HG03196 (cell line): Measurements from ENCODE around the gene U2AF1L4.
"Not testable (repeated sequence)": the region's sequence is repeated elsewhere in the genome, so short reads cannot be mapped to it uniquely, and the experiment has no call there.

ENCODE experiments used
- ATAC-seq: cut with Tn5 transposase; IDR thresholded peaks from one replicate; pipeline ENCODE4 v1.9.1; 2021; ENCODE audit not compliant: unreplicated experiment

The U2AF1L4 gene

DNA sequence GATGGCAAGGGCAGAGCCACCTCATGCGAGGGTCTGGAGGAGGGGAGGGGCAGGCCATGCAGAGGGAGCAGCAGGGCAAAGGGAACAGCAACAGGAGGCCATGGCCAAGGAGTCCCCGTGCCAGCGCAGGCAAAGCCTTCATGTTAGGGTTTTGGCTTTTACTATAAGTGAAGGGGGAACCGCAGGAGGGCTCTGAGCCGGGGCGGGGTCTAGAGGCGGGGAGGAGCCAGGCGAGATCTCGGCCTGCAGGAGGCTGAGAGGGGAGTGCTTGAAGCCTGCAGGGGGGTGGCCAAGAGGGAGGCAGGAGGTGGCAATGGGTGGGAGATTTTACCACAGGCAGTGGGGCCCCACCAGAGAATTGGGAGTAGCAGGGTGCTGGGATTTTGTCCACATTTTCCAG, 36.4 kb upstream of the U2AF1L4 start:
- no peak for ATAC-seq

GRCh38 chr19:35780717-35781116, 35.5 kb upstream of the U2AF1L4 start:
- no peak for ATAC-seq

- ATAC-seq = no peak
Measured at GRCh38 chr19:35780058-35780457, 34.8 kb upstream of the U2AF1L4 start.

DNA sequence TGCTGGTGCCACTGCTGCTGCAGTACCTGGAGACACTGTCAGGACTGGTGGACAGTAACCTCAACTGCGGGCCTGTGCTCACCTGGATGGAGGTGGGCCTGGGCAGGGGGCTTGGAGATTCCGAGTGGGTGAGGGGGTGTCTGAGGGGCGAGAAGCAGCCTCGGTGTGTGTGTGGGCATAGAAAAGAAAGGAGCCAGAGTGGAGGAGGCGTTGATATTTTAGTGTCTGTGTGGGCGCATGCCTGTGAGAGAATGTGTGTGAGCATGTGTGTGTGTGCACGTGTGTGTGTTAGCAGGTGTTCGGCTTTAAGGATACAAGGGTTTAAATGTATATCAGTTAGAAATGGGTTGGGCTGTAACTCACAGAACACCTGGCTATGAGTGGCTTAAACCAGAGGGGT, 33.8 kb upstream of the U2AF1L4 start:
- no peak for ATAC-seq

GRCh38 chr19:35777961-35778360, 32.7 kb upstream of the U2AF1L4 start:
- ATAC-seq = no peak

GRCh38 chr19:35777086-35777841, 32.0 kb upstream of the U2AF1L4 start:
- ATAC-seq = no peak

DNA sequence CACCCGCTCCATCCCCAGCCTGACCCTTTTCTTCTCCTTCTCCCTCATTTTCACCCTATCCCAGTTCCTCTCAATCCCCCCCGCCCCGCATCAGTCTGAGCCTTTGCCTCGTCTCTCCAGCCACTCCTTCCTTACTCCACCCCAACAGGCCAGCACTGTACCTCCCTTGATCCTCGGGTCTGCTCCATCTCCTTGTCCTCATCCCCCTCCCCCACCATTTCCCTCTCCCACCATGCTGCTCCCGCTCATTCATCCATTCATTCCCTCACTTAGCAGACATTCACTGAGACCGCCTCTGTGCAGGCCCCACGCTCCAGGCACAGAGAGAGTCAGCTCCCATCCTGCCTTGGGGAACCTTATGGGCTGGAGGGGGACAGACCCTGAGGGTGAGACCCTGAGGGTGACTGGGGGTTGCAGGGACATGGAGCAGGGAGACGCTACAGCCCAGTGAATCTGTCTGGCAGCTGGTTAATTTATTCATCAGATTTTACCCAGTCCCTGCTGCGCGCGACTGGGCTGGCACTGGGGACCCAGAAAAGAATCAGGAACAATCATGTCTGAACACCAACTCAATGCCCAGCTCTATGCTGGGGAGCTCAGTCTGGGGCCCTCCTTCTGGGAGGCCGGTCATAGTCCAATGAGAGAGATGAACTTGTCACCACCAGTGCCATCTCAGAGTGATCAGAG, 31.0 kb upstream of the U2AF1L4 start:
- no peak for ATAC-seq

DNA sequence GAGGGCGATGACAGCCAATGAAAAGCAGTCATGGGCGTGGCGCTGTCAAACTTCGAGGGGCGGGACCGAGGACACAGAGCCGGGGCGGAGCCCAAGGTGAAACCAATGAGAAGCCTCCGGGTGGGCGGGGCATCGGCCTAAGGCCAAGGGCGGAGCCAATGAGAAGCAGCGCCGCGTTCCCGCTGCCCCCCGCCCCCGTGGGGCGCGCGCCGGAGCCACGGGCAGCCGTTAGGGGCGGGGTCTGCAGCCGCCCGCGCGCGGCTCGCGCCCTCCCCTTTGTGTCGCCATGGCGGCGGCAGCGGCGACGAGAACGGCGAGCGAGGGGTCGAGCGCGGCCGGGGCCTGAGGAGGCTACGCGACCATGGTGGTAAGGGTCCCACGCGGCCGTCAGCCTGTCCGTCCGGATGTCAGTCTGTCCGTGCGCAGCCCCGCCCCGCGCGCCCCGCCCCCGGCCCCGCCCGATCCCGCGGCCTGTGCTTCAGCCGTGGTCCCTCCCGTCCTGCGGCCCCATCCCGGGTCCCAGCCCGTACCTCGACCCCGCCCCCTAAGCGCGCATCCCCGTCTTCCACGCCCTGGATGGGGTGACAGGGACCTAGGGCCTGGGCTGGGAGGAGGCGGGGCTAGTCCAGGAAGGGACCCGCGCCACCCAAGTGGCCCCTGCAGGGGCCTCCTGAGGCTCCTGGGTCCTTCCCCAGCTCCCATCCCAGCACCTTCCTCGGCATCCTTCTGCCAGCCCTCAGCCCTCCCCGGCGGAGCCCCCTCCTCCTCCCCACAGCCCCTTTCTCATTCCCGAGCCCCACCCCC, 30.3 kb upstream of the U2AF1L4 start, which contains the start of gene ARHGAP33:
ARHGAP33 (plus strand) TSS at position 267 of the 804 bp plus-strand sequence; CDS start at position 362, 95 bp downstream.
- ATAC-seq = peak; percentile 89

DNA sequence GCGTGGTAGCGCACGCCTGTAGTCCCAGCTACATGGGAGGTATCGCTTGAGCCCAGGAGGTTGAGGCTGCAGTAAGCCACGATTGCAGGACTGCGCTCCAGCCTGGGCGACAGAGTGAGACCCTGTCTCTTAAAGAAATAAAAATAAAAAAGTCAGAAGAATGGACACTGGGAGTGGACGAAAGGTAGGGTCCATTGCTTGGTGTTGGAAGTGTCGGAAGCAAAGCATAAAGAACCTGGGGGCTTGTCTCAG, 29.8 kb upstream of the U2AF1L4 start:
- ATAC-seq = peak; percentile 6

- ATAC-seq = no peak
Measured at GRCh38 chr19:35774274-35775045, 29.2 kb upstream of the U2AF1L4 start.

DNA sequence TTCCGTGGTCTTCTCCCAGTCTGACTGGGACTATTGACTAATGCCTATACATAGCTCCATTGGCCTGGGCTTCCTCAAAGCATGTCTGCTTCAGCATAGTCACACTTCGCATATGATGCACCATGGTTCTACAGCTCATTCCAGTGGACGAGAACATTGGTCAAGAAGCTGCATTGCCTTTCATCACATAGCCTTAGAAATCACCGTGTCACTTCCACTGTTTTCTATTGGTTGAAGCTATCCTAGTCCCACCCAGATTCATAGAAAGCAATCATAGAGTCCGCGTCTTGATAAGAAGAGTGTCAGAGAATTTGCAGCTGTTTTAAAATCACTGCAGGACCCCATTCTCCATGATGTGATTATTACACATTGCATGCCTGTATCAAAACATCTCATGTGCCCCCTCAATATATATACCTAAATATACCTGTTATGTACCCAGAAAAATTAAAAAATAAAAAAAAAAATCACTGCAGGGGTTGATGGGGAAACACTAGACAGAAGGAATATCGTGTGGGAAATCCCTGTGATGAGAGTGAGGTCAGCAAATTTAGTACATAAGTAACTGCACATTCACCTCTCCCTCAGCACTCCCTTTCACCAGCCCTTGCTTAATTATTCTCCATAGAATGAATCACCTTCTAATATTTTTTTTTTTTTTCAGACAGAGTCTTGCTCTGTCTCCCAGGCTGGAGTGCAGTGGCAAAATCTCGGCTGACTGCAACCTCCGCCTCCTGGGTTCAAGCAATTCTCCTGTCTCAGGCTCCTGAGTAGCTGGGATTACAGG, 28.0 kb upstream of the U2AF1L4 start:
- ATAC-seq = no peak

DNA sequence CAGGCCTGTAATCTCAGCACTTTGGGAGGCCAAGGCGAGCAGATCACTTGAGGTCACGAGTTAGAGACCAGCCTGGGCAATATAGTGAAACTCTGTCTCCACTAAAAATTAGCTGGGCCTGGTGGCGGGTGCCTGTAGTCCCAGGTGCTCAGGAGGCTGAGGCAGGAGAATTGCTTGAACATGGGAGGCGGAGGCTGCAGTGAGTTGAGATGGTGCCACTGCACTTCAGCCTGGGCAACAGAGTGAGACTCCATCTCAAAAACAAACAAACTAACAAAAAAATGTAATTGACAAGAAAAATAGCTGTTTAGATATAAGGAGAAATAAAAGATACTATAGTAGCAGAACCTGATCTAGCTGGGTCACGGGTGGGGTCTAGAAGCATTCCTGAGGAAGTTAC, 27.1 kb upstream of the U2AF1L4 start:
- not testable (repeated sequence) for ATAC-seq

GRCh38 chr19:35768082-35768421, 22.8 kb upstream of the U2AF1L4 start:
- ATAC-seq = no peak

- ATAC-seq = no peak
Measured at GRCh38 chr19:35767288-35768081, 22.3 kb upstream of the U2AF1L4 start.

DNA sequence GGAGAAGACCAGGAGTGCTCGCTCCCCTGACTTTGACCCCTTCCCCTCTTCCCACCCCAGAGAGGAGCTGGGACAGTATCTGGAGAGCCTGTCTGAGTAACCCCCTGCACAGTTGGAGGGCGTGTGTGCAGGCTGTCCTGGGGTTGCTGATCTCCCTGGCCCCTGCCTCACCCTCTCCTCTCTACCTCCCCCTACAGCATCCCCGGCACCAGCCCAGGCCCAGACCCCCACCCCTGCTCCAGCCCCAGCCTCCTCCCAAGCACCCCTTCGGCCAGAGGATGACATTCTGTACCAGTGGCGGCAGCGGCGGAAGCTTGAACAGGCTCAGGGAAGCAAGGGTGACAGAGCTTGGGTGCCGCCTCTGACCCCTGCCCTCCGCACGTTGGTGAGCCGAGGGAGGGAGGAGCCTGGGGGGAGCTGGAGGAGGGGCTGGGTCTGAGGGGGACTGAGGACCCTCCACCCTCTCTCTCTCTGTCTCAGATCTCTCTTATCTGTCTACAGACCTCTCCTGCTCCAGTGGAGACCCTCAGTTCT, 21.4 kb upstream of the U2AF1L4 start:
- no peak for ATAC-seq

GRCh38 chr19:35764432-35765315, 19.5 kb upstream of the U2AF1L4 start:
- no peak for ATAC-seq

DNA sequence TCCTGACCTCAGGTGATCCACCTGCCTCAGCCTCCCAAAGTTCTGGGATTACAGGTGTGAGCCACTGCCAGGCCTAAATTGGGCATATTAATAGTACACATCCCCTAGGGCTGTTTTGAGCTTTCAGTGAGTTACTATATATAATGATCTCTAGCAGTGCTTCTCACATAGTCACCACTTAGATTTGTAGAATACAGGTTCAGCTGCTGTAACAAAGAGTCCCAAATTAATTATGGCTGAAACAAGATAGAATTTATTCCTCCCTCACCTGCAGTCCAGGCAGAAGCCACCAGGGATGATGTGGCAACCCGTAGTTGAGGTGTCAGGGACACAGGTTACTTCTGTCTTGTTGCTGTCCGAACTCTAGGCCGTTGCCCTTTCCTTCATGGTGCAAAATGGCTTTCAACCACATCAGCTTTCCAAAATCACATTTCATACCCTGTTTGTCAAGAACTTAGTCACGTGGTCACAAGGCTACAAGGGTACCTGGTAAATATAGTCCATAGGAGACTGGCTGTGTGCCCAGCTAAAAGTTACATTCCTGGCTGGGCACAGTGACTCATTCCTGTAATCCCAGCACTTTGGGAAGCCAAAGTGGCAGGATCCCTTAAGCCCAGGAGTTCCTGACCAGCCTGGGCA, 15.6 kb upstream of the U2AF1L4 start:
- no peak for ATAC-seq

DNA sequence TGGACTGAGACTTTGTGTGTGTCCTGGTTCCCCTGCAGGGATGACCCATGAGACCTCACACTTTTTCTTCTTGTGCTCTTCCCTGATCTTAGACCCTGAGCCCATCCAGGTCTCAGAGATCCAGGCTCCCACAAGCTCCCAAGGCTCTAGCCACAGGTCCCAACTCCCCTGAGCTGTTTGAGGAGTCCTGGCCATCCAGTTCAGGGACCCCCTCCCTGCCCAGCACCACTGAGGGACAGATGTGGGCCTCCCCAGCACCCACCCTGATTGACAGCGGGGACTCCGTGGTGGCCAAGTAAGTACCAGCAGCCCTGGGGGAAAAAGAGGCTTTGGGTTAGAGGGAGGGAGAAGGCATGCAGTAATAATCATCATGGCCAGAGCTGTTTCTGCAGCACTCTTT, 14.5 kb upstream of the U2AF1L4 start:
- no peak for ATAC-seq
